PC-3 (cell line): ENCODE measurements around the gene JAZF1.

Source experiments
- EZH2 ChIP-seq: fragments of 300-600 bp; sonication (generic); IDR thresholded peaks from one replicate; pipeline ENCODE4 v1.6.1; 2017; ENCODE audit warnings: antibody characterized with exemption, mild to moderate bottlenecking, low read length; ENCODE audit not compliant: unreplicated experiment
- EZH2phosphoT487 ChIP-seq: fragments of 300-600 bp; sonication (generic); IDR thresholded peaks from 2 replicates; pipeline ENCODE4 v1.6.1; 2018; ENCODE audit warnings: mild to moderate bottlenecking, antibody characterized with exemption, low read length, borderline replicate concordance
- TF ChIP-seq, protein P1 (sequence below): fragments of 300-600 bp; sonication (generic); conservative IDR thresholded peaks from 2 replicates; pipeline ENCODE4 v1.5.1; 2017; ENCODE audit warnings: antibody characterized with exemption, low read depth, mild to moderate bottlenecking, low read length

DNA sequence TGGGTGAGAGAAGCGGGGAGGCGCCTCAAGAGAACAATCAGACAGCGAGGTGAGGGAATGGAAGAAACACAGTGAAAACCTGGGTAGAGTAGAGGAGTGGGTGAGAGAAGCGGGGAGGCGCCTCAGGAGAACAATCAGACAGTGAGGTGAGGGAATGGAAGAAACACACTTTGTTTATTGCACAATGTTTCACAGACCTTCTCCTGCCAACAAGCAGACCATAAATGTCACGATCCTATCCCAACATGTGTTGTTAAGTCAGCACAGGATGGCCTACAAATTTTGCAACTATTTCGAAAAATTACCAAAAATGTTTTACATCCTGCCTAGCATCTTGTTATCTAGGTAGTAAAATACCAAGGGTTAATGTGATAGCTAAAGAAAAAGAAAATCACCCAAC is 115.3 kb downstream of the JAZF1 start:
- TF ChIP-seq, protein P1, sequence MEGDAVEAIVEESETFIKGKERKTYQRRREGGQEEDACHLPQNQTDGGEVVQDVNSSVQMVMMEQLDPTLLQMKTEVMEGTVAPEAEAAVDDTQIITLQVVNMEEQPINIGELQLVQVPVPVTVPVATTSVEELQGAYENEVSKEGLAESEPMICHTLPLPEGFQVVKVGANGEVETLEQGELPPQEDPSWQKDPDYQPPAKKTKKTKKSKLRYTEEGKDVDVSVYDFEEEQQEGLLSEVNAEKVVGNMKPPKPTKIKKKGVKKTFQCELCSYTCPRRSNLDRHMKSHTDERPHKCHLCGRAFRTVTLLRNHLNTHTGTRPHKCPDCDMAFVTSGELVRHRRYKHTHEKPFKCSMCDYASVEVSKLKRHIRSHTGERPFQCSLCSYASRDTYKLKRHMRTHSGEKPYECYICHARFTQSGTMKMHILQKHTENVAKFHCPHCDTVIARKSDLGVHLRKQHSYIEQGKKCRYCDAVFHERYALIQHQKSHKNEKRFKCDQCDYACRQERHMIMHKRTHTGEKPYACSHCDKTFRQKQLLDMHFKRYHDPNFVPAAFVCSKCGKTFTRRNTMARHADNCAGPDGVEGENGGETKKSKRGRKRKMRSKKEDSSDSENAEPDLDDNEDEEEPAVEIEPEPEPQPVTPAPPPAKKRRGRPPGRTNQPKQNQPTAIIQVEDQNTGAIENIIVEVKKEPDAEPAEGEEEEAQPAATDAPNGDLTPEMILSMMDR, result no peak
- no peak for TF ChIP-seq EZH2phosphoT487
- TF ChIP-seq EZH2, result no peak
